NCI-H526 (cell line): ENCODE data around the gene RNF17.
"Not testable (repeated sequence)": the region's sequence is repeated elsewhere in the genome, so short reads cannot be mapped to it uniquely, and the experiment has no call there.

Experiments used
- DNase-seq, 2 experiments: peaks; one replicate each; lab custom pipeline; 2025; lab: John Stamatoyannopoulos, UW

The RNF17 gene

GRCh38 chr13:24763596-24764275, at the start of gene RNF17:
TSS of gene RNF17 (plus strand) at chr13:24764169. CDS start at chr13:24764204, 35 bp downstream.
- no peak for DNase-seq

DNA sequence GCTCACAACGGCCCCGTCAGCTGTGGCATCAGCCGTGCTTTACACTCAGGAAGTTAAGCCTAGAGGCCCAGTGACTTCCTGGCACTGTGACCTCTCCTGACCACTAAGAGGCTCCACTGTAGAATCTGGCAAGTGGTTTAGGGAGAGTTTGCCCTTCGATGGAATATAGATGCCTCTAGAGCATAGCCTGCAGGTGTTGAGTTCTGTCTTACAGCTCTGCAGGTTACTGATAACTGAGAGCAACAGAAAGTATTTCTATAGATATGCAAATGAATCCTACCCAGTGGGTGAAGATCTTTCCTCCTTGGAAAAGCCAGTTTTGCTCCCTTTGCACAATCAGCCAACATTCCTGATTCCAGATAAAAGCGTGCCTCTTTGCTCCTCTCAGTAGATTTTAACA, 48.0 kb upstream of the RNF17 start:
- DNase-seq = peak in 1 of 2 experiments; percentile 58

DNA sequence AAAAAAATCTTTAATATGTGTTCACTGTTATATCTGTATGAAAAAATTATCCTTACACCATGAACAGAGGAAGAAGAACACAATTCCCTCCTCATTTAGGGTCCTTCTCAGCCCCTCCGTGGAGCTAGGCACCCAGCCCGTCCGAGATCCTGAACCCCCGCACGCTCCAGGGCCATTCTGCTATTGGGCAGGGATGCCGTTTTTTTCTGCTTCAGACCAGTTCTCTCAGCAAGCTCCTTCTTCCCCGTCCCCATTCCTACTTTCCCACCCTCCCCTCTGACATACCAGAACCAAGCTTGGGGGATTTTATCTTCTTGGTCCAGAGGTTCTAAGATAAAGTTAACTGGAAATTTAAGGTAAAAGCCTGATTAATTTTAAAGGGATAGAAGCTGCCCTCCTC, 47.5 kb upstream of the RNF17 start:
- DNase-seq = no peak

DNA sequence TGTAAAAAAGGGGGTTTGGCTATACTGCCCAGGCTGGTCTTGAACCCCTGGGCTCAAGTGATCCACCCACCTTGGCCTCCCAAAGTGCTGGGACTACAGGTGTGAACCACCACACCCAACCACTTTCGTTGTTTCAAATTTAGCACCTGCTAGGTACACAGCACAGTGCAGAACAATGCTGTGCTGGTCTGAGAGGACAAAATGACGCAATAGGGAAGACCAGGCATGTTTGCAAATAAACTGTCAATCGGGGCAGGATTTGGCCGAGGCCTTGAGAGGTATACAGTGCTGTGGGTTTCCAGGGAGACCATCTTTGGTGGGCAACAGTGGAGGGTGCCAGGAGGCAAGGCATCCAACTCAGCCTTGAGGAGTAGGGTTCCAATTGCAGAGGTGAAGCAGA, 46.8 kb upstream of the RNF17 start:
- no peak for DNase-seq

DNA sequence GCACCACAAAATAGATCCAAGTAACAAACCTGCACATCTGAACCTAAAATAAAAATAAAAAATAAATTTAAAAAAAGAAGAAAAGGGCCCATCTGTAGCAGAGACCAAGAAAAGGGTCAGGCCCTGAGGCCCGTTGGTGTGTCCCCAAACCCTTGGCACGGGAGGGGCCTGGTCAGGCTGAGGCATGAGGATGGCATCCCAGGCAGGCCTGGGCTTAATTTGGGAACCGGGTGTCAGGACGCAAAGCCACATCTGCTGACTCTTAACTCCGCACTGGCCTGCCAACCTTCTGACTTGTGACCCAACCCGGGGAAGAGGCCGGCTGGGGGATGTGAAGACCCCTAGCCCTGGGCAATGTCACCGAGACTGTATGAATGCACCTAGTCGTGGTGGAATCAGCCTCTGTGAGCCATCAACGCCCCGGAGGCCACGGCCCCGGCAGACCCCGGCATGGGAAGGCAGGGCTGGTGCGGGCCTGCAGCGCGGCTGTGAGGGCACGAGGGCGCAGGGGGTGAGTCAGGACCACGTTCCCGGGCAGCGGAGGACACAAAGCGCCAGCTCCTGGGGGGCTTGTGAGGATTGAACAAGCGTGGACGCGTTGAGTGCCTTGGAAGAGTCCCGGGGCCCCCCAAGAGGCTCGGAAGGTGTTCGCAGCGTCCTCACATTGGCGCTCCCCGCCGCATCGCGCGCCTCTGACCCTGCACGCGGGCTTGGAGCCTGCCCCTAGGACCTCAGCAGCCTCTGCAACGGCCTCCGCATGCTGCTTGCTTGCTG, 45.6 kb upstream of the RNF17 start:
- no peak for DNase-seq

DNA sequence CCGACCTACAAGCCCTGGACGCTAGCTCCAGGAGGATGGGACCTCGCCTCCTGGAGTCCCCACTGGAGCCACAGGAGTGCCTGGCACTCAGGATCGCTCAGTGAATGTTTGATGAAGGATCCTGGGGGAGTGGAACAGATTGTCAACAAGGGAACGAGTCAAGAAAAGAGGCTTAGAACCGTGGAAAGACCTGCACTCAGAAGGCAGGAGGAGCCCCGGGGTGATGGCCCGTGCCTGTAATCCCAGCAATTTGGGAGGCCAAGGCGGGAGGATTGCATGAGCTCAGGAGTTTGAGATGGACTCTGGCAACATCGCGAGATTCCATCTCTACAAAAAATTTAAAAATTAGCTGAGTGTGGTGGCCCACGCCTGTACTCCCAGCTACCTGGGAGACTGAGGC, 44.8 kb upstream of the RNF17 start:
- DNase-seq = no peak

- no peak for DNase-seq
These were observed 40.8 kb upstream of the RNF17 start for GRCh38 chr13:24723206-24723605.

DNA sequence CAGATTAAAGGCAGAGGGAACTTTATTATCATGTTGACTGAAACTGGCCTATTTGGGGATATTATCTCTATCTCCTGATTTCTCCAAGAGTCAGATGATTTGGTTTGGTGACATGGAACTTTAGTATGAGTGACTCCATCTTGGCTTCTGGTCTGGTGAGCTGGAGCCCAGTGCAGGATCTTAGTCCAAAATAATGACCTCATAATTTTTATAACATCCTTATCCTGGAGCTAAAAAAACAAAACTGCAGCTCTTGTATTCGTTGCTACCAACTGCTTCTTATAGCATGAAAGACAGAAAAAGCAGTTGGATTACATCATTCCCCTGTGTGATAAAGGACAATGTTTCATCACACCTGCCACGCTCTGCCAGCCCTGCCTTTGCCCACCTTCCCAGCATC, 39.3 kb upstream of the RNF17 start:
- no peak for DNase-seq

GRCh38 chr13:24725379-24725778, 38.6 kb upstream of the RNF17 start:
- DNase-seq = no peak

DNA sequence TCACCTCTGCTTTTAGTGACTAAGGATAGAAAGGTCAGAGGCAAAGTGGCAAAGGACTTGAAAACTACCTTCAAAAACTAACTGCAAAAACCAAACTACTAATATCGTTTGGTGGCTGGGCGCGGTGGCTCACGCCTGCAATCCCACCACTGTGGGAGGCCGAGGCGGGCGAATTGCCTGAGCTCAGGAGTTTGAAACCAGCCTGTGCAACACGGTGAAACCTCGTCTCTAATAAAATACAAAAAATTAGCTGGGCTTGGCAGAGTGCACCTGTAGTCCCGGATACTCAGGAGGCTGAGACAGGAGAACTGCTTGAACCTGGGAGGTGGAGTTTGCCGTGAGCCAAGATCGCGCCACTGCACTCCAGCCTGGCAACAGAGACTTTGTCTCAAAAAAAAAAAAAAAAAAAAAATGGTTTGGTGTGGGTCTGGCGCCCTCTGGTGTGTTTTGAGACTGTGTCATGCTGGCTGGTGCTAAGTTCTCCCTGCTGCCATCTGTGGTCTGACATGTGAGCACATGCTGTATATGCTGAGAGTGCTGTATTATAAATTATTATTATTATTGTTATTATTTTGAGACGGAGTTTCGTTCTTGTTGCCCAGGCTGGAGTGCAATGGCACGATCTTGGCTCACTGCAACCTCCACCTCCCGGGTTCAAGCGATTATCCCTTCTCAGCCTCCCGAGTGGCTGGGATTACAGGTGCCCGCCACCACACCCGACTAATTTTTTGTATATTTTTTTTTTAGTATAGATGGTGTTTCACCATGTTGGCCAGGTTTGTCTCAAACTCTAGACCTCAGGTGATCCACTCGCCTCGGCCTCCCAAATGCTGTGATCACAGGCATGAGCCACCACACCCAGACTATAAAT, 36.0 kb upstream of the RNF17 start:
- peak; percentile 80 to 94 for DNase-seq

GRCh38 chr13:24730873-24731567, 32.9 kb upstream of the RNF17 start:
- not testable (repeated sequence) for DNase-seq

DNA sequence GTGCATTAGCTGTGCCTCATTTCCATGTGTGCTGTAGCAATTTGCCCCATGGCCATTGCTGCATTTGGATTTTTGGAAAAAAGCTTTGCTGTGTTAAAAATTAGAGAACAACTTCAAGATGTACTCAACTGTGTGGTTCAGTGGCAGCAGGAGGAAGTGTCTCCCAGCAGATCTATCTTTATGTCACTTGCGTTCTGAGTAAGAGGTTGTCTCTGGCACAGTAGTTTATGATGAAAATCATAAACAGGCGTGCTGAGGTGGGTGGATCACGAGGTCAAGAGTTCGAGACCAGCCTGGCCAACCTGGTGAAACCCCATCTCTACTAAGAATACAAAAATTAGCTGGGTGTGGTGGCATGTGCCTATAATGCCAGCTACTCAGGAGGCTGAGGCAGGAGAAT, 29.0 kb upstream of the RNF17 start:
- no peak for DNase-seq

- DNase-seq = no peak
These were observed 26.9 kb upstream of the RNF17 start for GRCh38 chr13:24737042-24737441.

- no peak for DNase-seq
These were observed 25.6 kb upstream of the RNF17 start for GRCh38 chr13:24738366-24738847.

GRCh38 chr13:24740014-24740890, 23.7 kb upstream of the RNF17 start:
- no peak for DNase-seq

- DNase-seq = peak in 1 of 2 experiments; percentile 45
These were observed 22.8 kb upstream of the RNF17 start for GRCh38 chr13:24741016-24741662.

GRCh38 chr13:24741791-24742190, 22.2 kb upstream of the RNF17 start:
- no peak for DNase-seq

GRCh38 chr13:24742294-24742693, 21.7 kb upstream of the RNF17 start:
- no peak for DNase-seq

- DNase-seq = no peak
These were observed 21.0 kb upstream of the RNF17 start for GRCh38 chr13:24742977-24743376.

GRCh38 chr13:24744247-24744646, 19.7 kb upstream of the RNF17 start:
- DNase-seq = no peak
